ENCODE results near the gene PGRMC2. TPM values are rescaled to one million over a fixed set of nuclear protein-coding genes. Genes with fewer than 3 reads are reported as not detected.
A peak's percentile ranks its signal among the peaks of the same experiment; 100 is the strongest.
"Not testable (repeated sequence)": the region's sequence is repeated elsewhere in the genome, so short reads cannot be mapped to it uniquely, and the experiment has no call there.

PGRMC2 gene
- total and polyA plus RNA-seq, 4 experiments from 2014 or later: 16.5 to 49.6 (median 32.0) TPM

DNA sequence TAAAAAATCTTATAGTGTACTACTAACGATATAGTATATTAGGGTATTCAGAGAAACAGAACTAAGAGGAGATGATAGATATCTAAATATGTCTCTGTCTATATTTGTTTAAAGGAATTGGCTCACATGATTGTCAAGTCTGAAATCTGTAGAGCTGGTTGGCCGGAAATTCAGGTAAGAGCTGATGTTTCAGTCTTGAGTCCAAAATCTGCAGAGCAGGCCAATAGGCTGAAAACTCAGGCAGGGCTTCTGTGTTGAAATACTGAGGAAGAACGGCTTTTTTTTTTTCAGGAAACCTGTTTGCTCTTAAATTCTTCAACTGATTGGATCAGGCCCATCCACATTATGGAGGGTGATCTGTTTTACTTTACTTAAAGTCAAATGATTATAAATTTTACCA, 31.7 kb downstream of the PGRMC2 start:
- Mint-ChIP-seq H3K4me1 (no peaks in the 10 kb centered on the region), H3K27ac (no peak overlapping the region), H3K4me3 (no peak overlapping the region), H3K36me3 (no peaks in the 10 kb centered on the region), H3K27me3 (peaks cover 9 to 34% of the 10 kb centered on the region in 2 donors), H3K9me3 (peaks cover 0 to 4% (median 0%) of the 10 kb centered on the region in 8 donors)
- no peaks in the 10 kb centered on the region for H3K27me3 ChIP-seq (ENCODE audit: insufficient read depth, low read length)
- intact Hi-C loops (cut with micrococcal nuclease): no loop called here
- DNase-seq: no peak
- H3K36me3 ChIP-seq (ENCODE audit: insufficient read depth, low read length): no peaks in the 10 kb centered on the region
- ChIA-PET POLR2A (ENCODE audit: partially characterized antibody) (no interaction called here), CTCF (ENCODE audit: partially characterized antibody) (no interaction called here)
- H3K27ac ChIP-seq (ENCODE audit: low read depth, low read length): no peak overlapping the region
- no peaks in the 10 kb centered on the region for H3K4me1 ChIP-seq (ENCODE audit: insufficient read depth, low read length)
- H3K4me3 ChIP-seq (ENCODE audit: low read length in 2 of 2): no peak overlapping the region
- H3K9me3 ChIP-seq (ENCODE audit: control insufficient read depth in 1 of 2, low read length in 2 of 2): no peaks in the 10 kb centered on the region

- Mint-ChIP-seq H3K27ac (no peak overlapping the region), H3K27me3 (peaks cover 2 to 20% of the 10 kb centered on the region in 2 donors), H3K9me3 (peaks cover 0 to 27% (median 10%) of the 10 kb centered on the region in 8 donors), H3K4me3 (no peak overlapping the region), H3K4me1 (no peaks in the 10 kb centered on the region), H3K36me3 (peaks cover 0 to 2% of the 10 kb centered on the region in 2 donors)
- H3K4me1 ChIP-seq (ENCODE audit: insufficient read depth, low read length): no peaks in the 10 kb centered on the region
- H3K4me3 ChIP-seq (ENCODE audit: low read length in 2 of 2): no peak overlapping the region
- ChIA-PET POLR2A (ENCODE audit: partially characterized antibody) (no interaction called here), CTCF (ENCODE audit: partially characterized antibody) (no interaction called here)
- H3K9me3 ChIP-seq (ENCODE audit: control insufficient read depth in 1 of 2, low read length in 2 of 2): no peaks in the 10 kb centered on the region
- no peak overlapping the region for H3K27ac ChIP-seq (ENCODE audit: low read depth, low read length)
- H3K27me3 ChIP-seq (ENCODE audit: insufficient read depth, low read length): no peaks in the 10 kb centered on the region
- intact Hi-C loops (cut with micrococcal nuclease): no loop called here
- no peaks in the 10 kb centered on the region for H3K36me3 ChIP-seq (ENCODE audit: insufficient read depth, low read length)
- no peak for DNase-seq
Observed at GRCh38 chr4:128249787-128250668, 37.6 kb downstream of the PGRMC2 start.

DNA sequence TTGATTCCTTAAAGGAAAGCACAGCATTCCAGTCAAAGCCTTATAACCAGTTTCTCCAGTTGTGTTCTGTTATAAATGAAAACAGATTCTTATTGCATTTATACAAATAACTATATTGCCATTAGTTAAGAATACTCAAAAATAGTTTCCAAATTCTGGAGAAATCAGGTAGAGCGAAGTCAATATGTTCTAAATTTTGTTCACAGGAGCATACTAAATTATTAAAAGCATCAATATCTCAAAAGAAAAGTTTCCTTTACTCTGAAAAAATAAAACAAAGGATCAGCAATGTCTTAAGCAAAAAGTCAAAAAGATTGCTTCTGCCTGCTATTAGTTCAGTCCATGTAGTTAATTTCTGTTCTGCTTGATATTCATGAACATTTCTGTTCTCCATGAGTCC, 39.7 kb downstream of the PGRMC2 start:
- Mint-ChIP-seq H3K9me3 (peaks cover 0 to 27% (median 10%) of the 10 kb centered on the region in 8 donors), H3K36me3 (peaks cover 0 to 2% of the 10 kb centered on the region in 2 donors), H3K27me3 (peaks cover 4 to 5% of the 10 kb centered on the region in 2 donors), H3K4me1 (no peaks in the 10 kb centered on the region), H3K4me3 (no peak overlapping the region), H3K27ac (no peak overlapping the region)
- DNase-seq: no peak
- CTCF ChIA-PET (ENCODE audit: partially characterized antibody): no interaction called here
- H3K27ac ChIP-seq (ENCODE audit: low read depth, low read length): no peak overlapping the region
- POLR2A ChIA-PET (ENCODE audit: partially characterized antibody): no interaction called here
- intact Hi-C loops (cut with micrococcal nuclease): no loop called here
- no peaks in the 10 kb centered on the region for H3K9me3 ChIP-seq (ENCODE audit: control insufficient read depth in 1 of 2, low read length in 2 of 2)
- no peak overlapping the region for H3K4me3 ChIP-seq (ENCODE audit: low read length in 2 of 2)
- no peaks in the 10 kb centered on the region for H3K27me3 ChIP-seq (ENCODE audit: insufficient read depth, low read length)
- no peaks in the 10 kb centered on the region for H3K36me3 ChIP-seq (ENCODE audit: insufficient read depth, low read length)
- no peaks in the 10 kb centered on the region for H3K4me1 ChIP-seq (ENCODE audit: insufficient read depth, low read length)

DNA sequence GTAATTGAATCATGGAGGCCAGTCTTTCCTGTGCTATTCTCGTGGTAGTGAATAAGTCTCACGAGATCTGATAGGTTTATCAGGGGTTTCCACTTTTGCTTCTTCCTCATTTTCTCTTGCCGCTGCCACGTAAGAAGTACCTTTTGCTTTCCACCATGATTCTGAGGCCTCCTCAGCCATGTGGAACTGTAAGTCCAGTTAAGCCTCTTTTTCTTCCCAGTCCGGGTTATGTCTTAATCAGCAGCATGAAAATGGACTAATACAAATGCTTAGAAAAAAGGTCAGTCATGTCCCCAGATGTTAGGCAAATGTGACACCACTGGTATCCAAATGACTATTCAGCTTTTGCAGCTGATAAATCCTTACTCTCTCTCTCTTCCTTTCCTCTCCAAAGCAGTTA, 42.2 kb downstream of the PGRMC2 start:
- H3K4me1 ChIP-seq (ENCODE audit: insufficient read depth, low read length); H3K36me3 ChIP-seq (ENCODE audit: insufficient read depth, low read length); H3K9me3 ChIP-seq (ENCODE audit: control insufficient read depth in 1 of 2, low read length in 2 of 2); H3K36me3 Mint-ChIP-seq; H3K27ac Mint-ChIP-seq; DNase-seq; POLR2A ChIA-PET (ENCODE audit: partially characterized antibody); H3K4me3 Mint-ChIP-seq; H3K27ac ChIP-seq (ENCODE audit: low read depth, low read length); H3K4me1 Mint-ChIP-seq; H3K4me3 ChIP-seq (ENCODE audit: low read length in 2 of 2); CTCF ChIA-PET (ENCODE audit: partially characterized antibody); intact Hi-C loops (cut with micrococcal nuclease); H3K27me3 ChIP-seq (ENCODE audit: insufficient read depth, low read length): not testable (repeated sequence)
- Mint-ChIP-seq H3K9me3 (peaks cover 0 to 25% (median 9%) of the 10 kb centered on the region in 8 donors), H3K27me3 (peaks cover 8 to 10% of the 10 kb centered on the region in 2 donors)

DNA sequence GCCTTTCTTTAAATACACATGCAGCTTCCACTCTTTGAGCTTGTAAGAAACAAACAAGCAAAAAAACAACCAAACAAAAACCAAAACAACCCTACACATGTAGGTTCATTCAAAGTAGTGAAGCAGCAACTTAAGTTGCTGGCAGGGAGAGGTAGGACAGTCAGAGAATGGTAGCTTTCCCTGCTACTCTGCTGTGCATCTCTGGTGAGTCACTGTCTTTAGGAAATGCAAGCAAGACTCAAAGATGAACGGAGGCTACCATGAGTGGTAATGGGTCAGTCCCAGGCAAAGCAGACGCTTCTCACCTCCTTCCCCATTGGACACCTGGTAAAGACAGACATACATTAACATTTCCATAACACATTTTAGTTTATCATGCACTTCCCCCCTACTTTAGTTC, 43.2 kb downstream of the PGRMC2 start:
- no peaks in the 10 kb centered on the region for H3K36me3 Mint-ChIP-seq
- Histone ChIP-seq H3K4me1 (ENCODE audit: insufficient read depth, low read length) (no peaks in the 10 kb centered on the region), H3K36me3 (ENCODE audit: insufficient read depth, low read length) (no peaks in the 10 kb centered on the region), H3K27ac (ENCODE audit: low read depth, low read length) (no peak overlapping the region), H3K27me3 (ENCODE audit: insufficient read depth, low read length) (no peaks in the 10 kb centered on the region), H3K9me3 (ENCODE audit: control insufficient read depth in 1 of 2, low read length in 2 of 2) (no peaks in the 10 kb centered on the region), H3K4me3 (ENCODE audit: low read length in 2 of 2) (no peak overlapping the region)
- no peak overlapping the region for H3K4me3 Mint-ChIP-seq
- ChIA-PET CTCF (ENCODE audit: partially characterized antibody) (no interaction called here), POLR2A (ENCODE audit: partially characterized antibody) (no interaction called here)
- peaks cover 0 to 16% (median 6%) of the 10 kb centered on the region in 8 donors for H3K9me3 Mint-ChIP-seq
- intact Hi-C loops (cut with micrococcal nuclease): no loop called here
- DNase-seq: no peak
- no peaks in the 10 kb centered on the region for H3K4me1 Mint-ChIP-seq
- peaks cover 8 to 10% of the 10 kb centered on the region in 2 donors for H3K27me3 Mint-ChIP-seq
- peak overlapping the region in 1 of 7 donors; percentile 32 for H3K27ac Mint-ChIP-seq

- no peak overlapping the region for H3K27ac Mint-ChIP-seq
- POLR2A ChIA-PET (ENCODE audit: partially characterized antibody): no interaction called here
- H3K27ac ChIP-seq (ENCODE audit: low read depth, low read length): no peak overlapping the region
- no peaks in the 10 kb centered on the region for H3K27me3 ChIP-seq (ENCODE audit: insufficient read depth, low read length)
- no peak overlapping the region for H3K4me3 Mint-ChIP-seq
- peaks cover 8 to 10% of the 10 kb centered on the region in 2 donors for H3K27me3 Mint-ChIP-seq
- CTCF ChIA-PET (ENCODE audit: partially characterized antibody): no interaction called here
- intact Hi-C loops (cut with micrococcal nuclease): no loop called here
- no peaks in the 10 kb centered on the region for H3K4me1 ChIP-seq (ENCODE audit: insufficient read depth, low read length)
- H3K4me1 Mint-ChIP-seq: no peaks in the 10 kb centered on the region
- no peak overlapping the region for H3K4me3 ChIP-seq (ENCODE audit: low read length in 2 of 2)
- H3K9me3 ChIP-seq (ENCODE audit: control insufficient read depth in 1 of 2, low read length in 2 of 2): no peaks in the 10 kb centered on the region
- H3K36me3 Mint-ChIP-seq: no peaks in the 10 kb centered on the region
- no peaks in the 10 kb centered on the region for H3K36me3 ChIP-seq (ENCODE audit: insufficient read depth, low read length)
- DNase-seq: no peak
- peaks cover 0 to 4% (median 2%) of the 10 kb centered on the region in 8 donors for H3K9me3 Mint-ChIP-seq
Observed at GRCh38 chr4:128242601-128243000, 45.0 kb downstream of the PGRMC2 start.

- no peak overlapping the region for H3K27ac ChIP-seq (ENCODE audit: low read depth, low read length)
- H3K27ac Mint-ChIP-seq: no peak overlapping the region
- POLR2A ChIA-PET (ENCODE audit: partially characterized antibody): no interaction called here
- DNase-seq: no peak
- H3K4me1 Mint-ChIP-seq: no peaks in the 10 kb centered on the region
- no peaks in the 10 kb centered on the region for H3K36me3 Mint-ChIP-seq
- H3K27me3 ChIP-seq (ENCODE audit: insufficient read depth, low read length): no peaks in the 10 kb centered on the region
- no peaks in the 10 kb centered on the region for H3K36me3 ChIP-seq (ENCODE audit: insufficient read depth, low read length)
- no peak overlapping the region for H3K4me3 Mint-ChIP-seq
- intact Hi-C loops (cut with micrococcal nuclease): no loop called here
- H3K4me1 ChIP-seq (ENCODE audit: insufficient read depth, low read length): no peaks in the 10 kb centered on the region
- CTCF ChIA-PET (ENCODE audit: partially characterized antibody): no interaction called here
- H3K9me3 Mint-ChIP-seq: peaks cover 0 to 3% (median 2%) of the 10 kb centered on the region in 8 donors
- no peak overlapping the region for H3K4me3 ChIP-seq (ENCODE audit: low read length in 2 of 2)
- peaks cover 8 to 10% of the 10 kb centered on the region in 2 donors for H3K27me3 Mint-ChIP-seq
- no peaks in the 10 kb centered on the region for H3K9me3 ChIP-seq (ENCODE audit: control insufficient read depth in 1 of 2, low read length in 2 of 2)
Observed at GRCh38 chr4:128241981-128242380, 45.6 kb downstream of the PGRMC2 start.
